GM19455 (cell line): ENCODE results near the gene TAF3.

ENCODE experiments used
- ATAC-seq: cut with Tn5 transposase; IDR thresholded peaks from one replicate; pipeline ENCODE4 v1.9.1; 2021; ENCODE audit not compliant: unreplicated experiment

TAF3 gene

DNA sequence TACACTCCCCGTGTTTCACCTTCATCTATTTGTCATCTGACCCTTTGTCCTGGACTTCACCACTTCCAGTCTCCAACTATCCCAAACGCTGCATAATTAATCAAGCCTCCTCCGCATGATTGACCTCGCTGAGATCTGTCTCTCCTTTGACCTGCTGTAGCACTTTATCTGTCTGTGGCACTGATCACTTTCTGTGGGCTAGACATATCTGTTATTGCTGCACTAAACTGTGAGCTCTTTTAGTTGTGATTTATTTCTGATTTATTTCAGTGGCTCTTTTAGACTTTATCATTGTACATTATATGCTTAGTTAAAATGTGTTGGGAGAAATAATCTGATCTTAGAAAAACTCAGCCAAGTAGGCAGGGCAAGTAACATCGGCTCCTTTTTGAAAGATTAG lies 144.3 kb downstream of the TAF3 start:
- no peak for ATAC-seq

DNA sequence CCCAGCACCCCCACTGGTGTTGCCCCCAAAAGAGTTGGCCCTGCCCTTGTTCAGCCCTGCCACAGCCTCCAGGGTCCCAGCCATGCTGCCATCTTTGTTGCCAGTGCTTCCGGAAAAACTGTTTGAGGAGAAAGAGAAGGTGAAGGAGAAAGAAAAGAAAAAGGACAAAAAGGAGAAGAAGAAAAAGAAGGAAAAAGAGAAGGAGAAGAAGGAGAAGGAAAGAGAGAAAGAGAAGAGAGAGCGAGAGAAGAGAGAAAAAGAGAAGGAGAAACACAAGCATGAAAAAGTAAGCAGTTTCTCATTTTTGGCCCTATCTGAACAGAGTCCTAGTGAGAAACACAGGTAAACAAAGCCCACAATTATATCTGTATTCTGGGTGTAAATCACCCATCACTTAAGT lies 147.2 kb downstream of the TAF3 start:
- ATAC-seq, result no peak

DNA sequence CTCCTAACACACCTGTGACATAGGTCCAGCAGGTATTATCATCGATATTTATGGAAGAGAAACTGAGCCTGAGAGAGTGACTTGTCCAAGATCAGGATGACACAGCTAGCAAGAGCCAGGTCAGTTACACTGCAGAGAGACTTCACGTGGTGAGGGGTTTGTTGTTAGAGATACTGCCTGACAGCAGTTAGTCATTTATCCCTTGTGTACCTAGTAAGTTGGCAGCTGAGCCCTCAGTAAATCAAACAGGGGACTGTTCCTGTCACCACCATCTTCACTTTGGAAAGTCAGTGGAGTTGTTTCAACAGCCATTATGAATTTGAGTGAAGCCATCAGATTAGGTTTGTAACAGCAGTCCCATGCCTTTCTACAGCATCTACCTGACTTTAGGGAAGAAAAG lies 148.7 kb downstream of the TAF3 start:
- no peak for ATAC-seq

DNA sequence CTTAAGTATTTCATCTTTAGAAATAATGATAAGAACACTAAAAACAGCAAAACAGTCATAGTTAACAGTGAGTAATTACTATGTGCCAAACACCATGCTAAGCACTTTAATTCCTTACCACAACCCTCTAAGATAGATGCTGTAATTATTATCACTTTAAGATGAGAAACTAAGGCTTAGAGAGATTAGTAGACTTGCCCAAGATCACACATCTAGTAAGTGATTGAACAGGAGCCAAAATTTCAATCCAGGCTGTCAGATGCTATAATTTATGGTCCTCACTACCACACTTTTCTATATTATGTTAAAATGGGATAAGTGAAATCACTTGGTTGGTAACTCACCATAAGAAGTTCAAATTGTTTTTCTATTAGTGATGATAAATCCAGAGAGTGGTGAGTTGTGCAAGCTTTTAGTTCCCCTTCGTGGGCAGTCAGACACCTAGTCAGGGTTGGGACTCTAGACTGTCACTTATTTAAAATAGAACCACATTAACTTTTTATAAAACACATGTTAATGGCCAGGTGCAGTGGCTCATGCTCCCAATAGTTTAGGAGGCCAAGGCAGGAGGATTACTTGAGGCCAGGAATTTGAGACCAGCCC lies 150.3 kb downstream of the TAF3 start:
- ATAC-seq, result no peak

DNA sequence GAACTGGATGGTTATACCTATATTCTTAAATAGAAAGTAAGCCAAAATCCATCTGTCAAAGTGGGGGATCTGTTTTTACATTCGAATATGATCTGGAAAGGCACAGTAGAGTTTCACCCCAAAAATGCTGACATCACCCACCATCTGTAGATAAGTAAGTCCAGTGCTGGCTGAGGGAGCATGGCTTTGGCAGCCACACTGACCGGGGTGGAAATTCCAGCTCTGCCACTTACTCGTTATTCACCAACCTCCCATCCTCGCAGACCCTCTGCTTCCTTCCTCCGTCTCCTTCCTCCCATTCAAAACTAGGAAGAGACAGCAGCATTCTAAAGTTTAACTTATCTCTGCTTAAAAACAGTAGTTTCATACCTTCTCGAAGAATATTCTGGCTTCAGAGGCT lies 151.3 kb downstream of the TAF3 start:
- ATAC-seq, result no peak

DNA sequence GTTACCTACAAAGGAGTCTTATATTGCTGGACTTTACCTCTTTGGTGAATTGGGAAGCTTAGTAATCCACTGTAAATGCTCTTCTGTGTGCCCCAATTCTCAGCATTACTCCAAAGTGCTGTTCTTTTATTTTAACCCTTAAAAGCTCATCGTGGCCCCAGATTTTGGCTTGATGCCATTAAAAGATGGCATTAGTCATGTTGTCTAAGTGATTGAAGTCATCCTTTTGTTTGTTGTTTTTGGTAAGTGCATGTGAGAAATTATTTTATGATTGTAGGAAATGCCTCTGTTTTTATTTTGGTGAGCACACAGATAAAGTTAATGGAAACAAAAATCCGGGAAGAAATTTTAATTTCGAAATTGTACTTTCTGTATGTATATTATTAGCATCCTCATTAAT lies 153.6 kb downstream of the TAF3 start:
- no peak for ATAC-seq

DNA sequence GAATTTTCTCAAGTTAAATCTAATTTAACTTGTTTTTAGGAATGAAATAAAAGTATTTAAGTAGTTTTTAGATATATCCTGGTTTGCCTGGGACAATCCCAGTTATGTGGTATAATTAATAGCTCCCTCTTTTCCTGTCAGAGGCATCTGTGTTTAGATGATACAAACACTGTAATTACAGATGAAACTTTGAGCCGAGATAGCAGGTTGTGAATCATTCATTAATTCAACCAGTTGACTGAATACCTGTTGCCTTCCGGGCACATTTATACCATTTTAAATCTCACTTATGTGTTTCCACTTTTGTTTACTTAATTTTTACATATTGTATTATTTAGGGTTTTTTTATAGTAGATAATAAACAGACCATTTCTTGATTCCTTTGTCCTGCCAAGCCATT lies 154.1 kb downstream of the TAF3 start:
- ATAC-seq, result no peak

DNA sequence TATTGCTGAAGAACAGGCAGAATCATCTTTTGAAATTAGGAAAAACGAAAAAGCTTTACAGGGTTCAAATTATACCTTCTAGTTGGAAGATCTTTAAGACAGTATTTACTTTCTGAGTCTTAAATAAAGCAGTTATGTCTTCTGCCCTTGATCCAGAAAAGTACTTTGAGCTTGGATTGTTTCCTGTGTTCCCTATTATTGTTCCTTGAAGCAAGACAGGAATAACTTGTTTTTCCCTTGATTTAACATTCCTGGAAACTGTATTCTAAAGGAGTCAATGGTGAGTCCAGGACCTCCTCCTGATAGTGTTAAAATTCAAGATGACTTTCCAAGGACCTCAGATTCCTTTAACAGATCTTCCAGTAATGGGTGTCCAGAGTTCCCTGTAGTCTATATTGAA lies 161.9 kb downstream of the TAF3 start:
- no peak for ATAC-seq

DNA sequence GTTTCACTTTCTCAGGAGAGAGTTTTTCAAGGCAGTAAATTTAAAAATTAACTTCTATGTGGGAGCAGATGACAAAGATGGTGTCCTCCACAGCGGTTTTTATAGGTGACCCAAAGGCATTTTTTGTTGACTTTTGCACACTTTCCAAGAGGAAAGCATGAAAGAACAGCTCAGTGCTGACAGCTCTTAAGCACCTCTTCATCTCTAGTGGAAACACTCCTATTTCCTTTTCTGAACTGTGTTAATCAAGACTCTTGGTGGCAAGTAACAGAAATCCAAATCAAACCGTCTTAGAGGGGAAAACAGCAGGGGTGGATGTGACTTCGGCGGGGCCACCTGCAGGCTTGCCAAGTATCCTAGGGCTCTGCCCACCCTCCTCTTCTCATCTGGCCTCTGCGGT lies 164.4 kb downstream of the TAF3 start:
- no peak for ATAC-seq

DNA sequence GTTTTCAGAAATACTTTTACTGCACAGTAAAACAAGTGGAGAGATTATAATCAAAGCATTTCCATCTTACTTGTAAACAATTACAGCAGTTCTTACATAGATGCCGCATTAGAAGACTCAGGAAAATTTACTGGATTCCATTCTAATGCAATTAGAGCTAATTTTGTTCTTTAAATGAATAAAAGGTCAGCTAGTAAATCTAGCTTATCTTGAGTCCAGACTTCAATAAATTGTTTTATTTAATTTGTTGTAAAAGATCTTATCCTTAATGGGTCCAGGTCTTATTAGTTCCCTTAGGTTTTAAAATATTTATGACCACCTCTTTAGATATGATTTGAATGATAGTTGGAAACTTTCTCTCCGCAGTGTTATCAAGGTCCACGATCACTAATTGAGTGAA lies 166.0 kb downstream of the TAF3 start:
- ATAC-seq, result no peak

DNA sequence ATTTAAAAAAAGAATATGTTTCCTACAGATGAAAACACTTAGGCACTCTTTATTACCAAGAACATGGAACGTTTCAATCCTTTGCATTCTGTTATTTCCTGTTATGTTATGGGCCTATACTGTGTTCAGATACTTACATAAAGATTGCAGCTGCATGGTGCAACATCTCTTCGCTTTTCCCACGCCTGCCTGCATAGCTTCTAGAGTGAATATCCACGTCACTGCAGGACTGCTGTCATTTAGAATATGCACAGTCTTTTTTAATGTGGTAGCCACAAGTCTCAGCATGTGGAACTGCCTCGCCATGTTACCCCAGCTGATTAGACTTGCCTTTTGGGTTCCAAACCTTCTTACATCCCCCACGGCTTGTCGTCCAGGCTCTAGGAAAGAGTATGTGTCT lies 166.6 kb downstream of the TAF3 start:
- ATAC-seq, result no peak

DNA sequence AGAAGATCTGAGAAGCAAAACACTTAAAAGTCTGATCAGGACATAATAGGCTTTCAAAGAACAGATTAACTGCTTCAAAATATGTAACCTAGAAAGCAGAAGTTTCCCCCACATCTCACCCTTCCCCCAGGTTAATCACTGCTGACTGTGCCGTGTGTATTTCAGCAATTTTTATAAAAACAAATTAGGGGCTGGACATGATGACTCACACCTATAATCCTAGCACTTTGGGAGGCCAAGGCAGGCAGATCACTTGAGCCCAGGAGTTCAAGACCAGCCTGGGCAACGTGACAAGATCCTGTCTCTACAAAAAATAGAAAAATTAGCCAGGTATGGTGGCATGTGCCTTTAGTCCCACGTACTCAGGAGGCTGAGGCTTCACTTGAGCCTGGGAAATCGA lies 168.5 kb downstream of the TAF3 start:
- no peak for ATAC-seq

DNA sequence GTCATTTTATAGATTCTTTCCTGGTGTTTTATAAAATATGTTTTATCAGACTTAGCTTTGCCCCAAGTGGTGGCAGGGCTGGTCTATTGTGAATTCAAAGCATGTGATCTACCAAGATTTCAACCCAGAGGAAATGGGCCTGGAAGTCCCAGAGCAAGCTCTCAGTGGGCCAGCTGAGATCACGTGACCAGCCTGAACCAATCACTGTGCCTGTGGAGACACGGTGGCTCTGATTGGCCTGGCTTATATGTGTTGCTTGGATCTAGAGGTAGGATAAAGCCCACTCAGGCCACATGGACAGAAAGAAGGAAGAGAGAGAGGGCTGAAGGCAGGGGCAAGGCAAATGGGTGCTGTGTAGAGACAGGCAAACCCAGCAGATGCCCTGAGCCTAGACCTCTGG lies 170.7 kb downstream of the TAF3 start:
- ATAC-seq, result no peak

DNA sequence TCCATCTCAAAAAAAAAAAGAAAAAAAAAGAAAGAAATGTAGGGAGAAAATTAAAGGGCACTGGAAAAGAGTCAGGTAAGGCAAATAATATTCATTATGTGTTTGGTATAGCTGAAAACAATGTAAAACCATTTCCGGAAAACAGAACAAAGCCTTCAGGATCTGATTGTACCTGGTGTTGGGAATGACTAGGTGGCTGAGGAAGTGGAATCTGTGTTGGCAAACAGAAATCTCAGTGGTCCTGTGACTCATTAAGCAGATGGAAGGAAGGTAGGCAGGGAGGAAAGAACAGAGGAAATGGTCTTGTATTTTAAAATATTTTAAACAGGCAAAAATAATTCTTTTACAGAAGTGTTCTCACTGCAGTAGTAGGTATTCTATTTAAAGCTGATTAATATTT lies 180.5 kb downstream of the TAF3 start:
- ATAC-seq, result no peak

DNA sequence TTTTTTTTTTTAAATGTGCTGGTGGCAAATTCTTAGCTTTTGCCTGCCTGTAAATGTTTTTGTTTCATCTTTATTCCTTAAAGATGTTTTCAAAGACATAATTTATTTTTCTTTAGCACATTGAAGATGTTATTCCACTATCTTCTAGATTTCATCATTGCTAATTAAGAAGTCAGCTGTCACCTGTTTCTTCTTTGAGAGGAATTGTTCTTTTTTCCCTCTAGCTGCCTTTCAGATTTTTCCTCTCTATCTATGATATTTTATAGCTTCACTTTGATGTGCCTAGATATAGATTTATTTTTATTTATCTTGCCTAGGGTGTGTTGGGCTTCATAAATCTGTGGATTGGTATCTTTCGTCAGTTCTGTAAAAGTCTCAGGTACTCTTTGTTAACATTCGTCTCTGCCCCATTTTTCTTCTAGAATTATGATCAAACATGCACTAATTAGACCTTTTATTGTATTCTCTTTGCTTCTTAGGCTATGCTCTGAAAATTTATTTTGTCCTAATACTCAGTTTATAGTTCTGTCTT lies 186.2 kb downstream of the TAF3 start:
- ATAC-seq, result no peak

DNA sequence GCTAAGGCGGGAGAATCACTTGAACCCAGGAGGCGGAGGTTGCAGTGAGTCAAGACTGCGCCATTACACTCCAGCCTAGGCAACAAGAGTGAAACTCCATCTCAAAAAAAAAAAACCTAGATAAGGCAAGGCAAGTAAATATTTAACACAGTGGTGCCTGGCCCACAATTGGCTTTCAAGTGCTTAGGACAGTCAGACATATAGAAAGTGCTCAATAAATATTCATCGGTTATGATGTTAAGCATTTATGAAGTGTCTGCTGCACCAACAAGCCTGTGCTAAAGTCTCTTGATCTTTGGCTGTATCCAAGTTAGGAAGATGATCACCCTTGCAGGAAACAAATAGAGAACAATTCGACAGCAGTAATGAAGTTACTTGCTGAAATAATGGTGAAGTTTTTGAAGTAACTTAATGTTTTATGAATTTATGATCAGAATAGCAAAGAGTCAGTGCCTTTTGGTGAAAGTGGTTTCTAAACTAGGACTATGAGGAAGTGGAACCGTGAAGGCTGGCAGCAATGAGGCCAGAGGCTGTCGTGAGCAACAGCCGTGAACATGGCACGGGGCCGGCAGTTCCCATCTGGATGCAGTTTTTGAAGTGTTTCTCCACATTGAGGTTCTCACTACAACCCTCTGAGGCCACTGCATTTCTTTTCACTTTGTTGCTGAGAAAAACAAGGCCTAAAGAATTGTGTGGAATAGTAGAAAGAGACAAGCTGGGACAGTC lies 188.1 kb downstream of the TAF3 start:
- no peak for ATAC-seq

DNA sequence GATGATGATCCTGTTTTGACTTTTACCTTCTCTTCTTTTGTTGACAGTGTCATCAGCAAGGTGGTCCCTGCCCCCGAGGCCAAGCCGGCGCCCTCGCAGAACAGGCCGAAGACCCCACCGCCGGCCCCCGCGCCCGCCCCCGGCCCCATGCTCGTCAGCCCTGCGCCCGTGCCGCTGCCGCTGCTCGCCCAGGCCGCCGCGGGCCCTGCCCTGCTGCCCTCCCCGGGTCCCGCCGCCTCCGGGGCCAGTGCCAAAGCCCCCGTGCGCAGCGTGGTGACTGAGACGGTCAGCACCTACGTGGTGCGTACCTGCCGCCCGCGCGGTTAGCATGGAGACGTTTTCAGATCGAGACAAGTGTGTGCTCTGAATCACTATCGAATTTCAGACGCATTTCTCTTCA lies 190.7 kb downstream of the TAF3 start:
- no peak for ATAC-seq

DNA sequence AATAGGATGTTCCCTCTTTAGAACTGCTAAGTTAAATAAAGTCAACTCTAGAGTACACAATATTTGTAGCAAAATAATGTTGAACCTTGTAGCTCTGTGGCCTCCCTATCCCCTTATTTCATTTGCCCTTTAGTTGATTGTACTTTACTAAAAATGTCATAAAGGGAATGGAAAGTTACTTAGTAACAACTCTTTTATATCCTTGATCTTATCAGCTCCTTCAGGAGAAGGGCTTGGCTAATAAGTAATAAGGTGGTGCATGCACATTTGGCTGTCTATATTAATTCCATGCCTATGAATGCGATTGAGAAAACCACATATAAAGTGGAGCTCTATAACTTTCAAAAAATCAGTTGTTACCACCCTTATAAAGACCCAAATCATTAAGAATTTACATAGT lies 194.7 kb downstream of the TAF3 start:
- no peak for ATAC-seq

DNA sequence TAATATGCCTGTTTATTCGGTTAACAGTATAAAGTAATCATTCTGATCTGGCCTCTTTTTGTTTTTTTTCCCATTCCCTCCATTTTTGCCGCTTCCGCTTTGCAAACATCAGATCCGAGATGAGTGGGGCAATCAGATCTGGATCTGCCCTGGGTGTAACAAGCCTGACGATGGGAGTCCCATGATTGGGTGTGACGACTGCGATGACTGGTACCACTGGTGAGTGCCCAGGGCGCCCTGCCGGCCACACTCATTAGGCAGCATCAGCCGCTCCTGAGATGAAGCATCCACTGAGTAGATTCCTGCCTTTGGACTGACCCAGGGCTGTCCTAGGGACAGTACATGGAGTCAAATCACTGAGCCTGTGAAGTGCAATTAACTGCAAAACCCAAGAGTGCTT lies 195.3 kb downstream of the TAF3 start:
- ATAC-seq, result no peak

DNA sequence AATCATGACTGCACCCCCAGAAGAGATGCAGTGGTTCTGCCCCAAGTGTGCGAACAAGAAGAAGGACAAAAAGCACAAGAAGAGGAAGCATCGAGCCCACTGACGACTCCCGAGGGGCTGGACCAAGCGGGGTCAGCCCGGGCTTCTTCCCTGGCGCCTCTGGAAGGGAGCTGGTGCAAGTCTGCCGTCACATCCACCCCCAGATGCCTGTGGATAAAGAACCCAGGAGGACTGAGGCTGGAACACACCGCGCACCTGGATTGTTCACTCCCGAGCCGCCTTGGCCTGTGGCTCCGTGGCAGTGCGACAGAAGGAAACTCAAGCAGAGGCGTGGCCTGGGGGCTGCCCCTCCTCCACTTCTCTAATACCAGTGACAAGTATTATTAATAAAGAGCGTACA lies 196.3 kb downstream of the TAF3 start:
- ATAC-seq, result no peak

DNA sequence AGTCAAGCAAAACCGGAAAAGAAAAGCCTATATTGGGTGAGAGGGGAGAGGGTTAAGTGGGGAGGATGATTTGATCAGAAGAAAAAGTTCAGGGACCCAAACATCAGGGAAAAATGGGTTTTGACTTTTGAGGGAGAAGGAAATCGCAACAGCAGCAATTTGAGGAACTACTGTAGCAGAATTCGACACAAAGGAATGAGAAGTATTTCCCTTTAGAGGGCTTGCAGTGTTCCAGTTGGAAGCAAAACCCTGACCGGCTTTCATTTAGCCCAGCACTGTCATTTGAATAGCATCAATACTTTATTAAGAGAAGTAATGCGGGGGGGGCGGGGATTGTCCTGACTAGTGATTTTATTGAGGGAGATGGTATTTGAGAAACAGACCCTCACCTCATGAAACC lies 199.0 kb downstream of the TAF3 start:
- no peak for ATAC-seq

DNA sequence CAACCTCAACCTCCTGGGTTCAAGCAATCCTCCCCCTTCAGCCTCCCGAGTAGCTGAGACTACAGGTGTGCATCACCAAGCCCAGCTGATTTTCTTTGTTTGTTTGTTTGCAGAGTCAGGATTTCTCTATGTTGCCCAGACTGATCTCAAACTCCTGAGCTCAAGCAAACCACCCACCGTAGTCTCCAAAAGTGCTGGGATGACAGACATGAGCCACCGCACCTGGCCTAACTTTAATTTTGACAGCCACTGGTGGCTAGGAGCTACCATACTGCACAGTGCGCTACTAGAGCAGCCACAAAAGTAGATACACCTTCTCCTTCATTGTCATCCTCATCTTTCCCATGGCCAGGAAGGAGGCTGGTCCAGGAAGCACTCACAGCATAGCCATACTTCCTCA lies 205.0 kb downstream of the TAF3 start:
- no peak for ATAC-seq

DNA sequence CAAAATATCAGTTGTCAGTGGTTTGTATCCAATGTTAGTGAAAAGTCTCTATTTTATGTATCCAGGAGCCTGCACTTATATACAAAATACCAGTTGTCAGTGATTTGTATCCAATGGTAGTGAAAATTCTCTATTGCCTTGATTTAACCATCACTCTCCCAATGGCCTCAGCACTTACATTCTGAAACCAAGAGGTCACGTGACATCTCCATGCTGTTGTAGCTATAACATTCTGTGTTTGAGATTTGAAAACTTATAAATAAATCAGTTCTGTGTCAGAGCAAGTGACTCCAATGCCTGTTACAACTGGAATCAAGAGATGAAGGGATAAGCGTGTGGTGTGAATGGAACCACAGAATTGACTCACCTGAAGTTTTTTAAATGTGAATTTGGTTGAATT lies 205.5 kb downstream of the TAF3 start:
- ATAC-seq, result no peak
